CD14-positive monocyte (primary cell): ENCODE results near the gene TMEM88. TPM values are rescaled to one million over a fixed set of nuclear protein-coding genes. Genes with fewer than 3 reads are reported as not detected.

Source experiments
- DNase-seq, 3 donors: peaks; one replicate each; pipeline ENCODE4 v3.0.0-alpha.2; 2011 to 2022
- H2AFZ ChIP-seq: 2 replicates; pipeline ENCODE4 v1.6.0; 2012; ENCODE audit warnings: mild to moderate bottlenecking, low read depth, low read length, inconsistent platforms; ENCODE audit not compliant: insufficient read depth, poor library complexity, severe bottlenecking
- H3K27ac ChIP-seq, 2 donors: 1 replicate in 1 of 2; 2 replicates in 1 of 2; pipeline ENCODE4 v1.5.1; 2012 to 2013; ENCODE audit warnings: low read length in 2 of 2, control low read depth in 1 of 2, inconsistent platforms in 1 of 2, low read depth in 1 of 2, mild to moderate bottlenecking in 1 of 2
- H3K27me3 ChIP-seq, 2 donors: one replicate each; pipeline versions ENCODE4 v1.6.0 to v1.6.1; 2011 to 2013; ENCODE audit warnings: low read length in 2 of 2; ENCODE audit not compliant: control insufficient read depth in 2 of 2, insufficient read depth in 2 of 2
- H3K36me3 ChIP-seq, 2 donors: replicated peaks in 1 of 2; 1 replicate in 1 of 2; 2 replicates in 1 of 2; pipeline versions ENCODE4 v1.5.1 to v1.6.1; 2012 to 2013; ENCODE audit warnings: low read length in 2 of 2, control low read depth in 1 of 2, inconsistent platforms in 1 of 2, mild to moderate bottlenecking in 1 of 2; ENCODE audit not compliant: insufficient read depth in 2 of 2, control insufficient read depth in 1 of 2
- H3K4me1 ChIP-seq, 2 donors: 1 replicate in 1 of 2; 2 replicates in 1 of 2; pipeline versions ENCODE4 v1.5.1 to v1.6.1; 2012 to 2013; ENCODE audit warnings: low read length in 2 of 2, control low read depth in 1 of 2, inconsistent platforms in 1 of 2, mild to moderate bottlenecking in 1 of 2, moderate library complexity in 1 of 2; ENCODE audit not compliant: insufficient read depth in 2 of 2, control insufficient read depth in 1 of 2
- H3K4me2 ChIP-seq: replicated peaks from 2 replicates; pipeline ENCODE3; 2012; ENCODE audit warnings: low read length, moderate library complexity, mild to moderate bottlenecking; ENCODE audit not compliant: poor library complexity, severe bottlenecking; ENCODE audit errors: extremely low read depth
- H3K4me3 ChIP-seq, 3 experiments: fragments of 200-600 bp in 1 of 3; sonication (generic) in 1 of 3; replicated peaks in 1 of 3; 1 replicate in 2 of 3; 2 replicates in 1 of 3; pipeline ENCODE4 v1.5.1; 2011 to 2013; ENCODE audit warnings: low read length in 3 of 3, mild to moderate bottlenecking in 3 of 3, control low read depth in 2 of 3, low read depth in 2 of 3, inconsistent platforms in 1 of 3, moderate library complexity in 1 of 3
- H3K79me2 ChIP-seq: 2 replicates; pipeline ENCODE4 v1.6.0; 2012; ENCODE audit warnings: mild to moderate bottlenecking, control low read depth, inconsistent platforms, low read length, moderate library complexity; ENCODE audit not compliant: insufficient read depth
- H3K9ac ChIP-seq: 2 replicates; pipeline ENCODE4 v1.6.0; 2017; ENCODE audit warnings: low read length, mild to moderate bottlenecking; ENCODE audit not compliant: insufficient read depth, poor library complexity, severe bottlenecking
- H3K9me3 ChIP-seq, 2 donors: replicated peaks in 1 of 2; 1 replicate in 1 of 2; 2 replicates in 1 of 2; pipeline versions ENCODE4 v1.5.1 to v1.6.1; 2012 to 2013; ENCODE audit warnings: low read length in 2 of 2, control low read depth in 1 of 2; ENCODE audit not compliant: control insufficient read depth in 1 of 2, insufficient read depth in 1 of 2
- H4K20me1 ChIP-seq: 2 replicates; pipeline ENCODE4 v1.6.0; 2012; ENCODE audit warnings: mild to moderate bottlenecking, low read length, control low read depth, moderate library complexity; ENCODE audit not compliant: insufficient read depth
- H3K27ac Mint-ChIP-seq, 7 donors: one replicate each; pipeline ENCODE4 v1.8.0; 2020; ENCODE audit warnings: mild to moderate bottlenecking in 7 of 7, mixed read lengths in 7 of 7, moderate library complexity in 6 of 7, inconsistent platforms in 2 of 7
- H3K27me3 Mint-ChIP-seq, 3 donors: one replicate each; pipeline ENCODE4 v1.8.0; 2021 to 2022; ENCODE audit warnings: low read depth in 3 of 3, mild to moderate bottlenecking in 3 of 3, mixed read lengths in 3 of 3, moderate library complexity in 3 of 3, inconsistent platforms in 1 of 3
- H3K36me3 Mint-ChIP-seq, 2 donors: one replicate each; pipeline ENCODE4 v1.8.0; 2020; ENCODE audit warnings: mixed read lengths in 2 of 2, inconsistent platforms in 1 of 2, mild to moderate bottlenecking in 1 of 2
- H3K4me1 Mint-ChIP-seq: one replicate; pipeline ENCODE4 v1.8.0; 2020; ENCODE audit warnings: mild to moderate bottlenecking, mixed read lengths
- H3K4me3 Mint-ChIP-seq, 2 donors: one replicate each; pipeline ENCODE4 v1.8.0; 2020; ENCODE audit warnings: mild to moderate bottlenecking in 2 of 2, mixed read lengths in 2 of 2, moderate library complexity in 1 of 2
- H3K9me3 Mint-ChIP-seq, 7 donors: one replicate each; pipeline ENCODE4 v1.8.0; 2020 to 2022; ENCODE audit warnings: mixed read lengths in 7 of 7, mild to moderate bottlenecking in 6 of 7, moderate library complexity in 6 of 7, inconsistent platforms in 2 of 7
- WGBS: methylation state at CpG from one replicate; pipeline ENCODE4 v1.1.5; 2013; ENCODE audit warnings: missing lambda C conversion rate; ENCODE audit not compliant: insufficient coverage; 5-methylcytosine and 5-hydroxymethylcytosine counted together
- intact Hi-C, 2 donors: fragments of 100-400 bp; cut with micrococcal nuclease; formaldehyde crosslinking; loops; one replicate each; pipeline versions ENCODE4 v1.15.0 to v1.15.1; 2023
- polyA plus RNA-seq, 3 donors: library from polyadenylated mRNA; depleted of rRNA in 1 of 3; unstranded in 2 of 3; stranded (reverse) in 1 of 3; fragments of 300-500 nt in 2 of 3; fragments of >200 nt in 1 of 3; fragmentation: Illumina TruSeq in 2 of 3; gene quantifications; 1 replicate in 2 of 3; 2 replicates in 1 of 3; pipeline ENCODE4 v1.2.3, GENCODE V29; 2012 to 2021
- TF ChIP-seq, protein P1 (sequence below): fragments of 200-600 bp; IDR thresholded peaks from one replicate; pipeline ENCODE4 v1.8.0; 2022; ENCODE audit warnings: antibody characterized with exemption, mild to moderate bottlenecking

Gene TMEM88
- polyA plus RNA-seq, 3 donors: 10.2 TPM; not detected in 2

DNA sequence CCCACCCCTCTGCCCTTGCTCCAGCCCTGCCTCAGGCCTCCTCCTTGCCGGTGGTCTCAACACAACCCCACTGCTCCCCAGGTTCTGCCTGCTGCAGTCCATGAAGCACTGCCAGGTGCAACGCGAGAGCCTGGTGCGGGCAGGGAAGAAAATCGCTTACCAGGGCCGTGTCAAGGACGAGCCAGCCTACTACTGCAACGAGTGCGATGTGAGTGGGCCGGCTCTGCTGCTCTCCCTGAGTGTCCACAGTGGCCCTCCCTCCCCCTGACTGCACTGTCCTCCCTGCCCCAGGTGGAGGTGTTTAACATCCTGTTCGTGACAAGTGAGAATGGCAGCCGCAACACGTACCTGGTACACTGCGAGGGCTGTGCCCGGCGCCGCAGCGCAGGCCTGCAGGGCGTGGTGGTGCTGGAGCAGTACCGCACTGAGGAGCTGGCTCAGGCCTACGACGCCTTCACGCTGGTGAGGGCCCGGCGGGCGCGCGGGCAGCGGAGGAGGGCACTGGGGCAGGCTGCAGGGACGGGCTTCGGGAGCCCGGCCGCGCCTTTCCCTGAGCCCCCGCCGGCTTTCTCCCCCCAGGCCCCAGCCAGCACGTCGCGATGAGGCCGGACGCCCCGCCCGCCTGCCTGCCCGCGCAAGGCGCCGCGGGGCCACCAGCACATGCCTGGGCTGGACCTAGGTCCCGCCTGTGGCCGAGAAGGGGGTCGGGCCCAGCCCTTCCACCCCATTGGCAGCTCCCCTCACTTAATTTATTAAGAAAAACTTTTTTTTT lies 1.8 kb upstream of the TMEM88 start:
- TF ChIP-seq, protein P1, sequence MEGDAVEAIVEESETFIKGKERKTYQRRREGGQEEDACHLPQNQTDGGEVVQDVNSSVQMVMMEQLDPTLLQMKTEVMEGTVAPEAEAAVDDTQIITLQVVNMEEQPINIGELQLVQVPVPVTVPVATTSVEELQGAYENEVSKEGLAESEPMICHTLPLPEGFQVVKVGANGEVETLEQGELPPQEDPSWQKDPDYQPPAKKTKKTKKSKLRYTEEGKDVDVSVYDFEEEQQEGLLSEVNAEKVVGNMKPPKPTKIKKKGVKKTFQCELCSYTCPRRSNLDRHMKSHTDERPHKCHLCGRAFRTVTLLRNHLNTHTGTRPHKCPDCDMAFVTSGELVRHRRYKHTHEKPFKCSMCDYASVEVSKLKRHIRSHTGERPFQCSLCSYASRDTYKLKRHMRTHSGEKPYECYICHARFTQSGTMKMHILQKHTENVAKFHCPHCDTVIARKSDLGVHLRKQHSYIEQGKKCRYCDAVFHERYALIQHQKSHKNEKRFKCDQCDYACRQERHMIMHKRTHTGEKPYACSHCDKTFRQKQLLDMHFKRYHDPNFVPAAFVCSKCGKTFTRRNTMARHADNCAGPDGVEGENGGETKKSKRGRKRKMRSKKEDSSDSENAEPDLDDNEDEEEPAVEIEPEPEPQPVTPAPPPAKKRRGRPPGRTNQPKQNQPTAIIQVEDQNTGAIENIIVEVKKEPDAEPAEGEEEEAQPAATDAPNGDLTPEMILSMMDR: no peak
- peaks cover 35 to 51% of the 10 kb centered on the region in 2 donors for H3K4me1 ChIP-seq
- Mint-ChIP-seq H3K4me3 (no peak overlapping the region), H3K27ac (no peak overlapping the region), H3K27me3 (peaks cover 0 to 6% (median 2%) of the 10 kb centered on the region in 3 donors), H3K36me3 (peaks cover 46 to 75% of the 10 kb centered on the region in 2 donors), H3K9me3 (no peaks in the 10 kb centered on the region), H3K4me1 (peaks cover 15% of the 10 kb centered on the region)
- no peak for DNase-seq
- H3K27ac ChIP-seq: no peak overlapping the region
- no peak overlapping the region for H3K9ac ChIP-seq
- intact Hi-C loops: loop anchor here in 1 of 2 donors (2.0 kb wide), 1 partner anchor 30 kb away; no protein-coding TSS in a partner anchor
- peaks cover 85% of the 10 kb centered on the region for H4K20me1 ChIP-seq
- no peak overlapping the region for H3K4me2 ChIP-seq
- H3K4me3 ChIP-seq: no peak overlapping the region
- H2AFZ ChIP-seq: no peak overlapping the region
- no peaks in the 10 kb centered on the region for H3K9me3 ChIP-seq
- peaks cover 36% of the 10 kb centered on the region for H3K79me2 ChIP-seq
- H3K36me3 ChIP-seq: peaks cover 62 to 66% of the 10 kb centered on the region in 2 donors
- 96% methylated on average over 36 of the region's 51 CpGs for WGBS
- no peaks in the 10 kb centered on the region for H3K27me3 ChIP-seq

DNA sequence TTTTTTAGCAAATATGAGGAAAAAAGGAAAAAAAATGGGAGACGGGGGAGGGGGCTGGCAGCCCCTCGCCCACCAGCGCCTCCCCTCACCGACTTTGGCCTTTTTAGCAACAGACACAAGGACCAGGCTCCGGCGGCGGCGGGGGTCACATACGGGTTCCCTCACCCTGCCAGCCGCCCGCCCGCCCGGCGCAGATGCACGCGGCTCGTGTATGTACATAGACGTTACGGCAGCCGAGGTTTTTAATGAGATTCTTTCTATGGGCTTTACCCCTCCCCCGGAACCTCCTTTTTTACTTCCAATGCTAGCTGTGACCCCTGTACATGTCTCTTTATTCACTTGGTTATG lies 1.2 kb upstream of the TMEM88 start:
- Mint-ChIP-seq H3K36me3 (peaks cover 43 to 69% of the 10 kb centered on the region in 2 donors), H3K4me3 (no peak overlapping the region), H3K4me1 (peaks cover 15% of the 10 kb centered on the region), H3K9me3 (no peaks in the 10 kb centered on the region), H3K27ac (peak overlapping the region in 1 of 7 donors; percentile 32), H3K27me3 (peaks cover 0 to 4% (median 2%) of the 10 kb centered on the region in 3 donors)
- no peak overlapping the region for H3K9ac ChIP-seq
- DNase-seq: no peak
- TF ChIP-seq, protein P1: no peak
- H3K36me3 ChIP-seq: peaks cover 56 to 60% of the 10 kb centered on the region in 2 donors
- H3K79me2 ChIP-seq: peaks cover 36% of the 10 kb centered on the region
- H3K9me3 ChIP-seq: no peaks in the 10 kb centered on the region
- intact Hi-C loops: loop anchor here in 1 of 2 donors (2.0 kb wide), 1 partner anchor 31 kb away; no protein-coding TSS in a partner anchor
- no peak overlapping the region for H2AFZ ChIP-seq
- H3K4me3 ChIP-seq: no peak overlapping the region
- peaks cover 41 to 56% of the 10 kb centered on the region in 2 donors for H3K4me1 ChIP-seq
- no peak overlapping the region for H3K4me2 ChIP-seq
- peaks cover 80% of the 10 kb centered on the region for H4K20me1 ChIP-seq
- no peak overlapping the region for H3K27ac ChIP-seq
- H3K27me3 ChIP-seq: no peaks in the 10 kb centered on the region
- 93% methylated on average over 18 of the region's 21 CpGs for WGBS
